Calu3 (cell line): Measurements from ENCODE around the gene KDM8. TPM values are rescaled to one million over a fixed set of nuclear protein-coding genes. Genes with fewer than 3 reads are reported as not detected.

Source experiments
- BruUV-seq: library from RNA; stranded (reverse); fragments of 400-500 nt; replicated peaks from 2 replicates; lab custom pipeline; 2021; lab: Mats Ljungman, UMichigan
- CTCF ChIA-PET: fragments of 300-600 bp; sonication (Branson Sonifier 250); formaldehyde crosslinking; loops from one replicate; lab custom pipeline; 2022; ENCODE audit warnings: antibody characterized with exemption; lab: Charles Lee
- DNase-seq: peaks from one replicate; pipeline ENCODE4 v3.0.0; 2022
- H3K27ac Mint-ChIP-seq: one replicate; pipeline ENCODE4 v1.8.0; 2022; ENCODE audit warnings: mixed read lengths; ENCODE audit not compliant: unreplicated experiment
- H3K27me3 Mint-ChIP-seq: one replicate; pipeline ENCODE4 v1.8.0; 2022; ENCODE audit warnings: mixed read lengths; ENCODE audit not compliant: unreplicated experiment
- H3K36me3 Mint-ChIP-seq: one replicate; pipeline ENCODE4 v1.8.0; 2022; ENCODE audit warnings: mild to moderate bottlenecking, moderate library complexity, mixed read lengths; ENCODE audit not compliant: insufficient read depth, unreplicated experiment
- H3K4me1 Mint-ChIP-seq: one replicate; pipeline ENCODE4 v1.8.0; 2022; ENCODE audit warnings: mild to moderate bottlenecking, low read depth, mixed read lengths; ENCODE audit not compliant: unreplicated experiment
- H3K4me3 Mint-ChIP-seq: one replicate; pipeline ENCODE4 v1.8.0; 2022; ENCODE audit warnings: mild to moderate bottlenecking, low read depth, moderate library complexity, mixed read lengths; ENCODE audit not compliant: unreplicated experiment
- H3K9me3 Mint-ChIP-seq: one replicate; pipeline ENCODE4 v1.8.0; 2022; ENCODE audit warnings: low read depth, mixed read lengths; ENCODE audit not compliant: unreplicated experiment
- intact Hi-C: fragments of 100-400 bp; cut with micrococcal nuclease; formaldehyde crosslinking; loops from one replicate; pipeline ENCODE4 v1.10.0; 2022; ENCODE audit not compliant: unreplicated experiment
- total RNA-seq: library from RNA; stranded (reverse); gene quantifications from 2 replicates; pipeline ENCODE4 v1.2.3, GENCODE V29; 2022
- TF ChIP-seq, protein P1 (sequence below): fragments of 200-600 bp; IDR thresholded peaks from one replicate; pipeline ENCODE4 v1.8.0; 2022; ENCODE audit warnings: antibody characterized with exemption; ENCODE audit not compliant: unreplicated experiment

KDM8 gene
- total RNA-seq, 1 experiment from 2014 or later, result 8.4 TPM

DNA sequence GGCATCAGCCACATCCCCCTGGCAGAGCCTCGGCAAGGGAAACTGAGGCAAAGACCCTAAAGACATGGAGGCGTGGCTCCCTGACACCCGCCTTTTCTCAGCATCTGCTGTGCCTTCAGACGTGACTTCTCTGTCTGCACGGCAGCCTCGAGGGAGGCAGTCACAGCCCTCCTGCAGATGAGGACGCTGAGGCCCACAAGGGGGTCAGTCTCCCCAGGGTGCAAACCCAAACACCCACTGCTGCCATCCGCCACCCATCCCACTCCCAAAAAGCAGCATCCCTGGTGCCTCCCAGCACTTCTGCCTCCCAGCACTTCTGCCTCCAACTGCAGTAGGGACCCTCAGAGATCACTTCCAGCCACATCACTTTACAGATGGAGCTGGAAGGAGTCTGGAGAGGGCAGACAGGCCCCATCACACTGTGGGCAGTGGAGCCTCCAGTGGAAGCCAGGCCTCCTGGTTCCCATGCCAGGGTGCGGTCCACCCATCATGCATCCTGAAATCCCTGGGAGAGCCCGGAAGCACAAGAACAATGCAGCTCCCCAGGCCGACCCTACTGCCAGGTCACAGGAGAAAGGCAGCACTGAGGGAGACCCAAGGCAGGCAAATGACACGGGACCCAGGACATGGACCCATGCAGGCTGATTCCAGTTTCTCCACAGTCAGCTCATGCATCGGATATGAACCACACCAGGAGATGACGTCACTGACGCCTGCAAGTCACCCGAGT is 23.8 kb downstream of the KDM8 start:
- Mint-ChIP-seq H3K4me1 (no peaks in the 10 kb centered on the region), H3K4me3 (no peak overlapping the region), H3K36me3 (peaks cover 28% of the 10 kb centered on the region), H3K9me3 (no peaks in the 10 kb centered on the region), H3K27ac (no peak overlapping the region), H3K27me3 (no peaks in the 10 kb centered on the region)
- no TSS peak for BruUV-seq
- CTCF ChIA-PET, result interaction anchor here (0.7 to 1.0 kb wide), 2 partner anchors 17 to 59 kb away, joined by 3 to 8 read pairs; no protein-coding TSS in a partner anchor
- no peak for DNase-seq
- intact Hi-C loops, result no loop called here
- TF ChIP-seq, protein P1, sequence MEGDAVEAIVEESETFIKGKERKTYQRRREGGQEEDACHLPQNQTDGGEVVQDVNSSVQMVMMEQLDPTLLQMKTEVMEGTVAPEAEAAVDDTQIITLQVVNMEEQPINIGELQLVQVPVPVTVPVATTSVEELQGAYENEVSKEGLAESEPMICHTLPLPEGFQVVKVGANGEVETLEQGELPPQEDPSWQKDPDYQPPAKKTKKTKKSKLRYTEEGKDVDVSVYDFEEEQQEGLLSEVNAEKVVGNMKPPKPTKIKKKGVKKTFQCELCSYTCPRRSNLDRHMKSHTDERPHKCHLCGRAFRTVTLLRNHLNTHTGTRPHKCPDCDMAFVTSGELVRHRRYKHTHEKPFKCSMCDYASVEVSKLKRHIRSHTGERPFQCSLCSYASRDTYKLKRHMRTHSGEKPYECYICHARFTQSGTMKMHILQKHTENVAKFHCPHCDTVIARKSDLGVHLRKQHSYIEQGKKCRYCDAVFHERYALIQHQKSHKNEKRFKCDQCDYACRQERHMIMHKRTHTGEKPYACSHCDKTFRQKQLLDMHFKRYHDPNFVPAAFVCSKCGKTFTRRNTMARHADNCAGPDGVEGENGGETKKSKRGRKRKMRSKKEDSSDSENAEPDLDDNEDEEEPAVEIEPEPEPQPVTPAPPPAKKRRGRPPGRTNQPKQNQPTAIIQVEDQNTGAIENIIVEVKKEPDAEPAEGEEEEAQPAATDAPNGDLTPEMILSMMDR, result no peak

DNA sequence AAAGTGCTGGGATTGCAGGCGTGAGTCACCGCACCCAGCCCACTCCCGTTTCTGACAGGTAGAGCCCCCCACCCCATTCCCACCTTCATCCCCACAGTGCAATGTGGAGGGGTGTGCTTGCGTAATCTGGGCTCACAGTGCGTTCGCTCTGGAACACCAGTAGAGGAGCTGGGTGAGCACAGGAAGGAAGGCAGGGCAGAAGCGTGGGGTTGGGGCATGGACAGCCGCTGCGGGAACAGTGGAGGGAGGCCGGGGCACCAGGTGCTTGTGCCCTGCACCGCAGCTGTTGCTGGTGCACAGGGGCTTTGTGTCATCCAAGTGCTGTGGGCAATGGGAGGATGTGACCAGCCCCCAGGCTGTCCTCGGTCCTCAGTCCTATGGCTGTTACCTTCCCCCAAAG is 24.7 kb downstream of the KDM8 start:
- Mint-ChIP-seq H3K36me3 (peaks cover 34% of the 10 kb centered on the region), H3K9me3 (no peaks in the 10 kb centered on the region), H3K27me3 (no peaks in the 10 kb centered on the region), H3K27ac (no peak overlapping the region), H3K4me3 (no peak overlapping the region), H3K4me1 (no peaks in the 10 kb centered on the region)
- no TSS peak for BruUV-seq
- no peak for DNase-seq
- CTCF ChIA-PET, result interaction anchor here (1.0 kb wide), 1 partner anchor 17 kb away, joined by 8 read pairs; no protein-coding TSS in a partner anchor
- TF ChIP-seq, protein P1, result no peak
- intact Hi-C loops, result no loop called here

DNA sequence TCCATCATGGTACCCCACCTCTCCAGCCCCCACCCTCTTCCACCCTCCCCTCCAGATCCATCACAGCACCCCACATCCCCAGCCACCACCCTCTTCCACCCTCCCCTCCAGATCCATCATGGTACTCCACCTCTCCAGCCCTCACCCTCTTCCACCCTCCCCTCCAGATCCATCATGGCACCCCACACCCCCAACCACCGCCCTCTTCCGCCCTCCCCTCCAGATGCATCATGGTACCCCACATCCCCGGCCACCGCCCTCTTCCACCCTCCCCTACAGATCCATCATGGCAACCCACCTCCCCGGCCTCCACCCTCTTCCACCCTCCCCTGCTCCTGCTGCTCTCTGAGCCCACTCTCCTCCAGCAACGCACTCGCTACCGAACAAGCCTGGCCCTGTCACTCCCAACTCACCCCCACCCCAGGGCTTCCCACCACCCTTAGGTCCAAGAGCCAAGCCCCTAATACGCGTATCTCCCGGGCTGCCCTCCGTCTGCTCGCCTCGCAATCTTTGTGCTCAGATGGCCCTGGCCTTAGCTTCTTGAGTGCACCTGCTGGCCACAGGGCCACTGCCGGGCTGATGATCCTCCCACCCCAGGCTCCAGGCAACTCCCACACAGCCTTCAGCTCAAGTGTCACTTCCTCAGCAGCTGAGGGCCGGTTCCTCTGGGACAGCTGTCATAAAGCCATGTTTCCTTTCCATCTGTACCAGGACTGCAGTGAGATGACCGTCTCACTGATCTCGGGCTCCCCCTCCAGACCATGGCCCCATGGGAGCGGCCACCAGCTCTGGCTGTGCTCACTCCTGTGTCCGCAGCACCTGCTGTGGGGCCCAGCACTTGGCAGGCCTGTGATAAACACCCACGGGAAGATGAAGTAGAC is 25.5 kb downstream of the KDM8 start:
- Mint-ChIP-seq H3K9me3 (no peaks in the 10 kb centered on the region), H3K27me3 (no peaks in the 10 kb centered on the region), H3K4me3 (no peak overlapping the region), H3K36me3 (peaks cover 34% of the 10 kb centered on the region), H3K27ac (no peak overlapping the region), H3K4me1 (no peaks in the 10 kb centered on the region)
- TF ChIP-seq, protein P1, result no peak
- BruUV-seq, result no TSS peak
- DNase-seq, result no peak
- intact Hi-C loops, result no loop called here
- CTCF ChIA-PET, result no interaction called here

DNA sequence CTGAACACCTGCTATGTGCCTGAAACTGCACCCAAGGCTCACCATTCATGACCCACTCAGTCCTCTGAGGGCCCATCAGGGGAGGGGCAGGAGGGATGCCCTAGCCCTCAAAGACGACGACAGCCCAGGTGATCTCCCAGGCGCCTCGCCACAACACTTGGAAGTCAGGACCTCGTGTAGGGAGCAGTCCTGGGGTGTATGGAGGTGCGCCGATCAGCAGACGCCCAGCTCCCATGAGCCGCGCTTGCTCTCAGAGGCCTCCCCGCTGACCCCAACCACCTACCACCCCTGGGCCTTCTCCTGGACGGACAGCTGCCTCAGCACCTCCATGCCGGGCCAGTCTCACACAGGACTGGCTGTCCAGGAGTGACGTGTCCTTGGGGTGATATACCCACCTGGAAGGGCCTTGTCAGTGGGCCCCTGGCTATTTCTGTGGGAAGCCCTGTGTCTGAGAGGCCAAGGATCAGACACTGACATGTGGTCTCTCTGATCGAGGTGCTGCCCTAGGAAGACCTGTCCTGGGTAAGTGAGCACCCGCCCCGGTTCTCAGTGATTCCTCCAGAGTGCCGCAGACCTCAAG is 26.7 kb downstream of the KDM8 start:
- Mint-ChIP-seq H3K9me3 (no peaks in the 10 kb centered on the region), H3K4me1 (peaks cover 4% of the 10 kb centered on the region), H3K4me3 (no peak overlapping the region), H3K27me3 (no peaks in the 10 kb centered on the region), H3K27ac (no peak overlapping the region), H3K36me3 (peaks cover 28% of the 10 kb centered on the region)
- no peak for DNase-seq
- CTCF ChIA-PET, result no interaction called here
- BruUV-seq, result no TSS peak
- intact Hi-C loops, result loop anchor here (10.0 kb wide), 1 partner anchor 225 kb away; no protein-coding TSS in a partner anchor
- TF ChIP-seq, protein P1, result no peak
